Gastroesophageal sphincter (tissue), 4 donors: ENCODE data around the gene HDAC4. TPM values are rescaled to one million over a fixed set of nuclear protein-coding genes. Genes with fewer than 3 reads are reported as not detected.

ENCODE experiments used
- ATAC-seq: fragments of 150-250 bp; one replicate; pipeline ENCODE4 v1.9.1; 2016; ENCODE audit warnings: mild to moderate bottlenecking, moderate library complexity
- H3K27ac ChIP-seq, 4 donors: fragments of 200-600 bp; sonication (generic) in 3 of 4; 1 replicate in 3 of 4; 2 replicates in 1 of 4; pipeline ENCODE4 v1.5.1; 2016 to 2019
- H3K27me3 ChIP-seq: fragments of 200-600 bp; sonication (generic); one replicate; pipeline ENCODE4 v1.5.1; 2019
- H3K36me3 ChIP-seq, 2 donors: fragments of 200-600 bp; sonication (generic); one replicate each; pipeline ENCODE4 v1.5.1; 2019; ENCODE audit warnings: control low read depth in 1 of 2
- H3K4me1 ChIP-seq, 3 donors: fragments of 200-600 bp; sonication (generic); 1 replicate in 2 of 3; 2 replicates in 1 of 3; pipeline ENCODE4 v1.5.1; 2016 to 2019; ENCODE audit warnings: control low read depth in 2 of 3
- H3K4me3 ChIP-seq, 2 donors: fragments of 200-600 bp; sonication (generic); one replicate each; pipeline ENCODE4 v1.5.1; 2019; ENCODE audit warnings: mild to moderate bottlenecking in 1 of 2, moderate library complexity in 1 of 2
- H3K9me3 ChIP-seq, 3 donors: fragments of 200-600 bp; sonication (generic); one replicate each; pipeline ENCODE4 v1.5.1; 2017 to 2019; ENCODE audit warnings: control low read depth in 2 of 3
- CTCF ChIP-seq, 4 experiments: fragments of 200-600 bp in 2 of 4; fragments of 450-650 bp in 2 of 4; sonication (generic) in 1 of 4; IDR thresholded peaks; one replicate each; pipeline ENCODE4 v1.5.1; 2017 to 2019; ENCODE audit warnings: antibody characterized with exemption in 4 of 4, mild to moderate bottlenecking in 2 of 4, moderate library complexity in 2 of 4
- EP300 ChIP-seq: sonication (generic); formaldehyde crosslinking; IDR thresholded peaks from one replicate; pipeline ENCODE4 v1.6.1; 2017; ENCODE audit warnings: antibody characterized with exemption, mild to moderate bottlenecking
- POLR2A ChIP-seq, 2 donors: fragments of 450-650 bp; IDR thresholded peaks; one replicate each; pipeline ENCODE4 v1.6.1; 2017; ENCODE audit warnings: antibody characterized with exemption in 2 of 2, mild to moderate bottlenecking in 2 of 2, moderate library complexity in 1 of 2
- POLR2AphosphoS5 ChIP-seq: sonication (generic); formaldehyde crosslinking; IDR thresholded peaks from one replicate; pipeline ENCODE4 v1.6.1; 2017; ENCODE audit warnings: antibody characterized with exemption
- WGBS, 2 donors: methylation state at CpG; one replicate each; pipeline ENCODE4 v1.1.5; 2018; ENCODE audit warnings: low coverage in 1 of 2; 5-methylcytosine and 5-hydroxymethylcytosine counted together
- total RNA-seq, 4 donors: library from RNA; depleted of rRNA; stranded (reverse); fragments of >200 nt; gene quantifications; one replicate each; pipeline ENCODE4 v1.1.0, GENCODE V29; 2016

HDAC4 gene
- total RNA-seq, 4 donors from 2014 or later: 41.3 to 104 (median 85.8) TPM

GRCh38 chr2:239181074-239181902 is 219.5 kb downstream of the HDAC4 start:
- TF ChIP-seq CTCF (IDR thresholded peaks at IDR 0.05): no peak
- no peak for TF ChIP-seq EP300
- no peak for TF ChIP-seq POLR2AphosphoS5
- TF ChIP-seq POLR2A (IDR thresholded peaks at IDR 0.05): no peak
- peak; percentile 39 for ATAC-seq
- Histone ChIP-seq H3K27me3 (no peaks in the 10 kb centered on the region), H3K27ac (no peak overlapping the region), H3K4me3 (no peak overlapping the region), H3K4me1 (peaks cover 0 to 5% (median 0%) of the 10 kb centered on the region in 3 donors), H3K9me3 (no peaks in the 10 kb centered on the region), H3K36me3 (peaks cover 0 to 85% of the 10 kb centered on the region in 2 donors)
- 80 to 98% methylated on average over 1 to 6 of the region's 21 CpGs for WGBS, 2 donors

DNA sequence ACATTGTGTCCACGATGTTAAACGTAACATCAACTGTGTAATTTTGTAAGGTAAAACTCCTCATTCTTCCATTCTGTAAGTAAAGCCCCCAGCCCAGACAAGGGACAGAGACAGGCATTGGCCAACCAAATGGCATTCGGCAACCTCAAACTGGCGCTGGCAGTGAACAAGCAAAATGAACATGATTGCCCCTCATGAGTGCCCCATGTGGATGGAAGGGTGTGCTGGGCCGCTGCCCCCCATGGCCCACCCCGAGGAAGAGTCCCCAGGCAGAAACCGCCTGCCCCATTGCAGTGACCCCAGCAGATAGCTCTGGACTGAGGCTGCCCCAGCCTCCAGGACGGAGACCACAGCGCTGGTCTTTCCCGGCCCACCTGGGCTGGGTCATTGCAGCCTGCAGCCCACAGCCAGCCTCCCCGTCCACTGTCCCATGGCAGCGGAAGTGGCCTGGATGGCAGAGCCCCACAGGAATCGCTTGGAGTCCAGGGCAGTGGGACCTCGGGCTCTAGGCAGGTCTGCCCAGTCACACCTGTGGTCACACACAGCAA is 220.2 kb downstream of the HDAC4 start:
- Histone ChIP-seq H3K4me3 (no peak overlapping the region), H3K27me3 (no peaks in the 10 kb centered on the region), H3K4me1 (peaks cover 0 to 10% (median 0%) of the 10 kb centered on the region in 3 donors), H3K27ac (no peak overlapping the region), H3K9me3 (no peaks in the 10 kb centered on the region), H3K36me3 (peaks cover 0 to 85% of the 10 kb centered on the region in 2 donors)
- TF ChIP-seq POLR2A (IDR thresholded peaks at IDR 0.05) (no peak), EP300 (no peak), CTCF (IDR thresholded peaks at IDR 0.05) (no peak), POLR2AphosphoS5 (no peak)
- ATAC-seq: no peak
- WGBS, 2 donors: 86 to 100% methylated on average over 2 to 4 of the region's 14 CpGs

DNA sequence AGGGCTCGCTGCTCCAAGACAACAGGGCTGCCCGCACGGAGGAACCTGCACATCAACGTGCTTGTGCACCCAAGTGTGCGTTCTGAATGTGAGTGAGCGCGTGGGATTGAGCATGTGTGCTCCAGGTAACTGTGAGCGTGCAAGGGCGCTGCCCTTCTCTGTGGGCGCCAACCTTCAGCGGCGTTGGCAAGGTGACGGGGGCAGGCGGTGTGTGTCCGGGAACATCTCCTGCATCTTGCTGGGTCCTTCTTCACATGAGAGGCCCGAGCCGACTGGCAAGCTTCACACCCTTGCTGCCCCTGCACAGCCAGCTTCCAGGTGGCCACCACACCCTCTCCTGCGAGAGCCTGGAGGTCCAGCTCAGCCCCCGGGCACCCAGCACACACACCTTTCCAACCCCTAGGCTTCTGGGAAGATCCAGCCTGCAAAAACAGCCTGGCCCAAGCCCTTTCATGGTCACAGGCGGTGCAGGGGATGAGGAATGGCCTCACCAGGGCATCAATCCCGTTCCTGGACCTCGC is 220.9 kb downstream of the HDAC4 start:
- TF ChIP-seq POLR2AphosphoS5: no peak
- TF ChIP-seq CTCF (IDR thresholded peaks at IDR 0.05): no peak
- TF ChIP-seq POLR2A (IDR thresholded peaks at IDR 0.05): no peak
- no peak for TF ChIP-seq EP300
- Histone ChIP-seq H3K4me1 (peaks cover 0 to 17% (median 0%) of the 10 kb centered on the region in 3 donors), H3K36me3 (peaks cover 0 to 85% of the 10 kb centered on the region in 2 donors), H3K9me3 (no peaks in the 10 kb centered on the region), H3K27ac (no peak overlapping the region), H3K4me3 (no peak overlapping the region), H3K27me3 (no peaks in the 10 kb centered on the region)
- 92 to 100% methylated on average over 2 of the region's 22 CpGs for WGBS, 2 donors
- ATAC-seq: no peak

- H3K4me3 ChIP-seq: no peak overlapping the region
- peaks cover 0 to 5% (median 0%) of the 10 kb centered on the region in 3 donors for H3K9me3 ChIP-seq
- 85 to 94% methylated on average over 8 to 20 of the region's 26 CpGs for WGBS, 2 donors
- H3K27ac ChIP-seq: no peak overlapping the region
- peaks cover 0 to 94% of the 10 kb centered on the region in 2 donors for H3K36me3 ChIP-seq
- H3K27me3 ChIP-seq: no peaks in the 10 kb centered on the region
- TF ChIP-seq CTCF (IDR thresholded peaks at IDR 0.05) (no peak), EP300 (no peak), POLR2A (IDR thresholded peaks at IDR 0.05) (no peak), POLR2AphosphoS5 (no peak)
- peaks cover 0 to 17% (median 0%) of the 10 kb centered on the region in 3 donors for H3K4me1 ChIP-seq
- ATAC-seq: no peak
Observed at GRCh38 chr2:239178954-239179353, 221.9 kb downstream of the HDAC4 start.
